Right lobe of liver (tissue), 6 donors: Measurements from ENCODE around the gene ASIC2. TPM values are rescaled to one million over a fixed set of nuclear protein-coding genes. Genes with fewer than 3 reads are reported as not detected.

Experiments
- ATAC-seq, 4 donors: fragments of 200-7000 bp; cut with Tn5 transposase; one replicate each; pipeline ENCODE4 v1.9.1; 2020; ENCODE audit warnings: mild to moderate bottlenecking in 4 of 4, moderate library complexity in 4 of 4
- DNase-seq, 3 donors: peaks; one replicate each; pipeline ENCODE4 v3.0.0-alpha.2; 2020
- H3K27ac ChIP-seq, 3 donors: fragments of 200-600 bp; one replicate each; pipeline ENCODE4 v1.8.0; 2022
- H3K27me3 ChIP-seq, 2 donors: fragments of 200-600 bp; one replicate each; pipeline ENCODE4 v1.8.0; 2022
- H3K36me3 ChIP-seq, 4 donors: fragments of 200-600 bp; sonication (generic) in 1 of 4; one replicate each; pipeline versions ENCODE4 v1.5.1 to v1.8.0; 2017 to 2022; ENCODE audit warnings: control low read depth in 1 of 4
- H3K4me1 ChIP-seq, 4 donors: fragments of 200-600 bp; sonication (generic) in 1 of 4; one replicate each; pipeline versions ENCODE4 v1.5.1 to v1.8.0; 2017 to 2022; ENCODE audit warnings: control low read depth in 1 of 4
- H3K4me3 ChIP-seq, 3 donors: fragments of 200-600 bp; one replicate each; pipeline ENCODE4 v1.8.0; 2022
- H3K9me3 ChIP-seq, 4 donors: fragments of 200-600 bp; sonication (generic) in 1 of 4; one replicate each; pipeline versions ENCODE4 v1.5.1 to v1.8.0; 2017 to 2022; ENCODE audit warnings: control low read depth in 1 of 4
- CTCF ChIP-seq, 4 donors: fragments of 200-600 bp in 3 of 4; fragments of 450-650 bp in 1 of 4; IDR thresholded peaks; one replicate each; pipeline versions ENCODE4 v1.5.1 to v1.8.0; 2016 to 2022; ENCODE audit warnings: antibody characterized with exemption in 4 of 4, mild to moderate bottlenecking in 2 of 4
- POLR2A ChIP-seq: fragments of 450-650 bp; IDR thresholded peaks from one replicate; pipeline ENCODE4 v1.6.1; 2017; ENCODE audit warnings: antibody characterized with exemption, mild to moderate bottlenecking
- WGBS: methylation state at CpG from one replicate; pipeline ENCODE4 v1.1.6; 2018; ENCODE audit warnings: low coverage, low lambda C conversion rate; ENCODE audit not compliant: insufficient coverage; ENCODE audit errors: missing lambda C conversion rate; 5-methylcytosine and 5-hydroxymethylcytosine counted together
- intact Hi-C, 2 donors: fragments of 100-400 bp; cut with DNase I; formaldehyde crosslinking; loops; one replicate each; pipeline versions ENCODE4 v1.11.2 to v1.14.1; 2022
- total RNA-seq, 6 experiments: library from RNA; depleted of rRNA in 2 of 6; stranded (reverse); fragments of >200 nt in 2 of 6; fragmentation: NEBNext Ultra II Directional in 3 of 6; extraction: Animal tissue kit (Norgen Biotek cat#: 25700) in 3 of 6; gene quantifications; one replicate each; pipeline versions ENCODE4 v1.1.0 to v1.2.4, GENCODE V29; 2016 to 2023
- donor health status: DM: no; HTN: yes; CAD: no.
- donor health status: DM: no; HTN: no; CAD: no.
- donor health status: DM: no; HTN: no; CAD: no.
- donor health status: DM: no; HTN: yes; CAD: no.
- donor health status: DM: no; HTN: yes; CAD: no.

The ASIC2 gene
- total RNA-seq, 6 experiments from 2014 or later: 0.11 to 0.31 (median 0.12) TPM; not detected in 3

GRCh38 chr17:33277436-33278100 lies 15.5 kb downstream of the ASIC2 start:
- no peaks in the 10 kb centered on the region for H3K4me1 ChIP-seq
- DNase-seq: no peak
- H3K27me3 ChIP-seq: no peaks in the 10 kb centered on the region
- no peak for ATAC-seq
- 36% methylated on average over 9 of the region's 10 CpGs for WGBS
- no peak overlapping the region for H3K27ac ChIP-seq
- H3K4me3 ChIP-seq: no peak overlapping the region
- no peak for TF ChIP-seq POLR2A
- TF ChIP-seq CTCF (IDR thresholded peaks at IDR 0.05): no peak
- intact Hi-C loops: no loop called here
- H3K36me3 ChIP-seq: no peaks in the 10 kb centered on the region
- H3K9me3 ChIP-seq: no peaks in the 10 kb centered on the region

GRCh38 chr17:33273743-33274410 lies 19.2 kb downstream of the ASIC2 start:
- 39% methylated on average over 3 of the region's 3 CpGs for WGBS
- H3K4me1 ChIP-seq: no peaks in the 10 kb centered on the region
- H3K36me3 ChIP-seq: no peaks in the 10 kb centered on the region
- TF ChIP-seq CTCF (IDR thresholded peaks at IDR 0.05) (no peak), POLR2A (no peak)
- H3K4me3 ChIP-seq: no peak overlapping the region
- no peak for DNase-seq
- H3K27ac ChIP-seq: no peak overlapping the region
- H3K9me3 ChIP-seq: no peaks in the 10 kb centered on the region
- ATAC-seq: no peak
- H3K27me3 ChIP-seq: no peaks in the 10 kb centered on the region
- intact Hi-C loops: no loop called here

GRCh38 chr17:33273271-33273670 lies 19.8 kb downstream of the ASIC2 start:
- DNase-seq: no peak
- WGBS: 27% methylated on average over 2 of the region's 2 CpGs

GRCh38 chr17:33272438-33272837 lies 20.7 kb downstream of the ASIC2 start:
- H3K9me3 ChIP-seq: no peaks in the 10 kb centered on the region
- no peaks in the 10 kb centered on the region for H3K27me3 ChIP-seq
- no peaks in the 10 kb centered on the region for H3K36me3 ChIP-seq
- no peak for TF ChIP-seq CTCF (IDR thresholded peaks at IDR 0.05)
- TF ChIP-seq POLR2A: no peak
- 80% methylated on average over 2 of the region's 2 CpGs for WGBS
- intact Hi-C loops: no loop called here
- no peak overlapping the region for H3K27ac ChIP-seq
- H3K4me1 ChIP-seq: no peaks in the 10 kb centered on the region
- ATAC-seq: no peak
- no peak for DNase-seq
- no peak overlapping the region for H3K4me3 ChIP-seq

More at GRCh38 chr17:33273271-33273670, 19.8 kb downstream of the ASIC2 start:
- H3K4me3 ChIP-seq: no peak overlapping the region
- H3K4me1 ChIP-seq: no peaks in the 10 kb centered on the region
- intact Hi-C loops: no loop called here
- no peak for TF ChIP-seq CTCF (IDR thresholded peaks at IDR 0.05)
- TF ChIP-seq POLR2A: no peak
- H3K27me3 ChIP-seq: no peaks in the 10 kb centered on the region
- ATAC-seq: no peak
- H3K9me3 ChIP-seq: no peaks in the 10 kb centered on the region
- no peaks in the 10 kb centered on the region for H3K36me3 ChIP-seq
- H3K27ac ChIP-seq: no peak overlapping the region
